Caco-2 (cell line): ENCODE results near the gene YWHAQ. TPM values are rescaled to one million over a fixed set of nuclear protein-coding genes. Genes with fewer than 3 reads are reported as not detected.
A peak's percentile ranks its signal among the peaks of the same experiment; 100 is the strongest.

ENCODE experiments used
- BruUV-seq: library from RNA; stranded (reverse); fragments of 400-500 nt; replicated peaks from 2 replicates; lab custom pipeline; 2021; lab: Mats Ljungman, UMichigan
- CTCF ChIA-PET: fragments of 300-600 bp; sonication (Branson Sonifier 250); formaldehyde crosslinking; loops from one replicate; lab custom pipeline; 2022; ENCODE audit warnings: antibody characterized with exemption; lab: Charles Lee
- POLR2A ChIA-PET: fragments of 300-600 bp; sonication (Branson Sonifier 250); formaldehyde crosslinking; loops from one replicate; lab custom pipeline; 2022; ENCODE audit warnings: antibody characterized with exemption; lab: Charles Lee
- DNase-seq, 2 experiments: peaks; one replicate each; pipeline versions ENCODE4 v3.0.0 to v3.0.0-alpha.2; 2020 to 2022
- H3K27me3 ChIP-seq: replicated peaks from 2 replicates; pipeline ENCODE4 v1.6.0; 2011; ENCODE audit warnings: low read length; ENCODE audit not compliant: control insufficient read depth, insufficient read depth
- H3K36me3 ChIP-seq: 2 replicates; pipeline ENCODE4 v1.5.1; 2011; ENCODE audit warnings: low read length; ENCODE audit not compliant: control insufficient read depth, insufficient read depth
- H3K4me1 ChIP-seq: fragments of 250-450 bp; sonication (Bioruptor Pico); 2 replicates; pipeline ENCODE4 v1.5.1; 2020; ENCODE audit warnings: mild to moderate bottlenecking
- H3K4me3 ChIP-seq: 2 replicates; pipeline ENCODE4 v1.5.1; 2011; ENCODE audit warnings: low read depth, mild to moderate bottlenecking, control low read depth, low read length
- H3K9me3 ChIP-seq: fragments of 250-450 bp; sonication (Bioruptor Pico); 2 replicates; pipeline ENCODE4 v1.5.1; 2020; ENCODE audit warnings: mild to moderate bottlenecking, moderate library complexity
- H3K27ac Mint-ChIP-seq: one replicate; pipeline ENCODE4 v1.8.0; 2022; ENCODE audit warnings: mixed read lengths; ENCODE audit not compliant: unreplicated experiment
- H3K27me3 Mint-ChIP-seq: one replicate; pipeline ENCODE4 v1.8.0; 2022; ENCODE audit warnings: mixed read lengths; ENCODE audit not compliant: insufficient read depth, unreplicated experiment
- H3K36me3 Mint-ChIP-seq: one replicate; pipeline ENCODE4 v1.8.0; 2022; ENCODE audit warnings: mild to moderate bottlenecking, mixed read lengths; ENCODE audit not compliant: insufficient read depth, unreplicated experiment
- H3K4me1 Mint-ChIP-seq: one replicate; pipeline ENCODE4 v1.8.0; 2022; ENCODE audit warnings: low read depth, mixed read lengths; ENCODE audit not compliant: unreplicated experiment
- H3K4me3 Mint-ChIP-seq: one replicate; pipeline ENCODE4 v1.8.0; 2022; ENCODE audit warnings: mild to moderate bottlenecking, moderate library complexity, mixed read lengths; ENCODE audit not compliant: unreplicated experiment
- H3K9me3 Mint-ChIP-seq: one replicate; pipeline ENCODE4 v1.8.0; 2022; ENCODE audit warnings: mixed read lengths; ENCODE audit not compliant: unreplicated experiment
- intact Hi-C: fragments of 100-400 bp; cut with micrococcal nuclease; formaldehyde crosslinking; loops from one replicate; pipeline ENCODE4 v1.10.0; 2022; ENCODE audit not compliant: unreplicated experiment
- total RNA-seq: library from RNA; stranded (reverse); gene quantifications from 2 replicates; pipeline ENCODE4 v1.2.3, GENCODE V29; 2022
- TF ChIP-seq, protein P1 (sequence below), 2 experiments: fragments of 200-600 bp in 1 of 2; IDR thresholded peaks; 1 replicate in 1 of 2; 2 replicates in 1 of 2; pipeline versions ENCODE4 v1.5.1 to v1.8.0; 2011 to 2022; ENCODE audit warnings: antibody characterized with exemption in 1 of 2, control low read depth in 1 of 2, inconsistent platforms in 1 of 2, low read depth in 1 of 2, low read length in 1 of 2, mild to moderate bottlenecking in 1 of 2, moderate library complexity in 1 of 2; ENCODE audit not compliant: insufficient read depth in 1 of 2, severe bottlenecking in 1 of 2, unreplicated experiment in 1 of 2

Gene YWHAQ
- total RNA-seq, 1 experiment from 2014 or later: 344 TPM

GRCh38 chr2:9631878-9632700 is 1.3 kb upstream of the YWHAQ start:
- TF ChIP-seq, protein P1, sequence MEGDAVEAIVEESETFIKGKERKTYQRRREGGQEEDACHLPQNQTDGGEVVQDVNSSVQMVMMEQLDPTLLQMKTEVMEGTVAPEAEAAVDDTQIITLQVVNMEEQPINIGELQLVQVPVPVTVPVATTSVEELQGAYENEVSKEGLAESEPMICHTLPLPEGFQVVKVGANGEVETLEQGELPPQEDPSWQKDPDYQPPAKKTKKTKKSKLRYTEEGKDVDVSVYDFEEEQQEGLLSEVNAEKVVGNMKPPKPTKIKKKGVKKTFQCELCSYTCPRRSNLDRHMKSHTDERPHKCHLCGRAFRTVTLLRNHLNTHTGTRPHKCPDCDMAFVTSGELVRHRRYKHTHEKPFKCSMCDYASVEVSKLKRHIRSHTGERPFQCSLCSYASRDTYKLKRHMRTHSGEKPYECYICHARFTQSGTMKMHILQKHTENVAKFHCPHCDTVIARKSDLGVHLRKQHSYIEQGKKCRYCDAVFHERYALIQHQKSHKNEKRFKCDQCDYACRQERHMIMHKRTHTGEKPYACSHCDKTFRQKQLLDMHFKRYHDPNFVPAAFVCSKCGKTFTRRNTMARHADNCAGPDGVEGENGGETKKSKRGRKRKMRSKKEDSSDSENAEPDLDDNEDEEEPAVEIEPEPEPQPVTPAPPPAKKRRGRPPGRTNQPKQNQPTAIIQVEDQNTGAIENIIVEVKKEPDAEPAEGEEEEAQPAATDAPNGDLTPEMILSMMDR (IDR thresholded peaks at IDR 0.05; ENCODE audit: insufficient read depth in 1 of 2, low read depth in 1 of 2, low read length in 1 of 2, severe bottlenecking in 1 of 2, unreplicated experiment in 1 of 2): no peak
- H3K4me1 Mint-ChIP-seq: peaks cover 41% of the 10 kb centered on the region
- H3K27ac Mint-ChIP-seq: peak overlapping the region; percentile 92
- no peaks in the 10 kb centered on the region for H3K27me3 ChIP-seq
- H3K36me3 ChIP-seq: peaks cover 5% of the 10 kb centered on the region; the same call in 1 of the 2 replicates
- DNase-seq: peak; percentile 57 to 66
- no peaks in the 10 kb centered on the region for H3K9me3 ChIP-seq
- BruUV-seq: no TSS peak
- H3K4me3 Mint-ChIP-seq: peak overlapping the region; percentile 93
- peaks cover 25% of the 10 kb centered on the region for H3K4me1 ChIP-seq
- ChIA-PET CTCF (interaction anchor here (0.7 kb wide), 1 partner anchor 167 kb away, joined by 4 read pairs; no protein-coding TSS in a partner anchor), POLR2A (interaction anchor here (0.7 to 1.4 kb wide), 2 partner anchors 71 to 86 kb away, joined by 5 read pairs; no protein-coding TSS in a partner anchor)
- H3K9me3 Mint-ChIP-seq: no peaks in the 10 kb centered on the region
- peaks cover 46% of the 10 kb centered on the region for H3K36me3 Mint-ChIP-seq
- H3K4me3 ChIP-seq: no peak overlapping the region
- intact Hi-C loops: loop anchor here (1.0 to 5.0 kb wide), 5 partner anchors 12 to 490 kb away; partner anchors contain the start of genes ADAM17, KLF11 and RRM2
- no peaks in the 10 kb centered on the region for H3K27me3 Mint-ChIP-seq

- no peak for DNase-seq
- TF ChIP-seq, protein P1 (IDR thresholded peaks at IDR 0.05; ENCODE audit: insufficient read depth in 1 of 2, low read depth in 1 of 2, low read length in 1 of 2, severe bottlenecking in 1 of 2, unreplicated experiment in 1 of 2): no peak
- peaks cover 25% of the 10 kb centered on the region for H3K4me1 ChIP-seq
- Mint-ChIP-seq H3K4me3 (peak overlapping the region; percentile 93), H3K36me3 (peaks cover 52% of the 10 kb centered on the region), H3K4me1 (peaks cover 41% of the 10 kb centered on the region), H3K27ac (peak overlapping the region; percentile 92), H3K27me3 (no peaks in the 10 kb centered on the region), H3K9me3 (no peaks in the 10 kb centered on the region)
- ChIA-PET CTCF (interaction anchor here (0.6 to 0.7 kb wide), 2 partner anchors 168 to 423 kb away, joined by 4 read pairs; no protein-coding TSS in a partner anchor), POLR2A (interaction anchor here (0.6 to 1.8 kb wide), 11 partner anchors 12 to 211 kb away, joined by 3 to 52 read pairs (median 8); partner anchors contain the start of genes ADAM17 and TAF1B)
- H3K36me3 ChIP-seq: peaks cover 5% of the 10 kb centered on the region; the same call in 1 of the 2 replicates
- TSS peak; percentile 84 for BruUV-seq
- H3K27me3 ChIP-seq: no peaks in the 10 kb centered on the region
- H3K4me3 ChIP-seq: peak overlapping the region; percentile 89
- no peaks in the 10 kb centered on the region for H3K9me3 ChIP-seq
- intact Hi-C loops: loop anchor here (2.0 to 5.0 kb wide), 4 partner anchors 65 to 491 kb away; partner anchors contain the start of genes ADAM17, KLF11 and RRM2
Observed at GRCh38 chr2:9631553-9631819, 689 bp upstream of the YWHAQ start.

DNA sequence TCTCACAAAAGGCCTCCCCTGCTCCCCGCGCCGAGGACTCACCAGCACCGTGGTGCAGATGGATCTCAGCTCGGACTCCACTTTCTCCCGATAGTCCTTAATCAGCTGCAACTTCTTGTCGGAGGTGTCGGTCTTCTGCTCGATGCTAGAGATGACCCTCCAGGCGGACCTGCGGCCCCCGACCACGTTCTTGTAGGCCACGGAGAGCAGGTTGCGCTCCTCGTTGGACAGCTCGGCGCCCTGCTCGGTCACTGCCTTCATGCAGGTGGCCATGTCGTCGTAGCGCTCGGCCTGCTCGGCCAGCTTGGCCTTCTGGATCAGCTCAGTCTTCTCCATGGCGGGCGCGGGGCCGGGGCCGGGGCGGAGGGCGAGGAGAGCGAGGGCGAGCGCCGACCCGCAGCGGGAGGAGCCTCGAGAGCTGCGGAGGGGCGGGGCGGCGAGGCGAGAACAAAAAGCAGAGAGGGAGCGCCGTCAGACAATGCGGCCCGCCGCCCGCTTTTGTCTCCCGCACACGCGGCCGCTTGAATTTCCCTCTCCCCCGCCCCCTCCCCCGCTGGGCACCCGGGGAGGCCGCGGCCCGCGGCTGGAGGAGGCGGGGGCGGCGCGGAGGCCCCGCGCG is 571 bp downstream of the YWHAQ start:
- peak overlapping the region; percentile 93 for H3K4me3 Mint-ChIP-seq
- H3K4me1 ChIP-seq: peaks cover 25% of the 10 kb centered on the region
- CTCF ChIA-PET: interaction anchor here (0.5 to 1.5 kb wide), 7 partner anchors 27 to 467 kb away, joined by 3 to 8 read pairs (median 3); partner anchors contain the start of gene ADAM17
- DNase-seq: peak; percentile 84 to 90
- H3K27me3 Mint-ChIP-seq: no peaks in the 10 kb centered on the region
- no peaks in the 10 kb centered on the region for H3K27me3 ChIP-seq
- POLR2A ChIA-PET: interaction anchor here (0.5 to 1.8 kb wide), 20 partner anchors 9 to 563 kb away, joined by 3 to 52 read pairs (median 4); partner anchors contain the start of genes ADAM17 and TAF1B
- peak overlapping the region; percentile 89 for H3K4me3 ChIP-seq
- H3K27ac Mint-ChIP-seq: peak overlapping the region; percentile 92
- TF ChIP-seq, protein P1 (IDR thresholded peaks at IDR 0.05; ENCODE audit: insufficient read depth in 1 of 2, low read depth in 1 of 2, low read length in 1 of 2, severe bottlenecking in 1 of 2, unreplicated experiment in 1 of 2): no peak
- intact Hi-C loops: loop anchor here (2.0 to 5.0 kb wide), 4 partner anchors 67 to 492 kb away; partner anchors contain the start of genes ADAM17, KLF11 and RRM2
- H3K9me3 Mint-ChIP-seq: no peaks in the 10 kb centered on the region
- no TSS peak for BruUV-seq
- H3K36me3 Mint-ChIP-seq: peaks cover 62% of the 10 kb centered on the region
- peaks cover 41% of the 10 kb centered on the region for H3K4me1 Mint-ChIP-seq
- H3K9me3 ChIP-seq: no peaks in the 10 kb centered on the region
- H3K36me3 ChIP-seq: peaks cover 5% of the 10 kb centered on the region; the same call in 1 of the 2 replicates
